AG08396 (cell line): ENCODE measurements around the gene MAPK6.
"Not testable (repeated sequence)": the region's sequence is repeated elsewhere in the genome, so short reads cannot be mapped to it uniquely, and the experiment has no call there.

Experiments used
- DNase-seq: peaks from one replicate; pipeline ENCODE4 v3.0.0; 2012; ENCODE audit warnings: low spot score, mixed read lengths

The MAPK6 gene

DNA sequence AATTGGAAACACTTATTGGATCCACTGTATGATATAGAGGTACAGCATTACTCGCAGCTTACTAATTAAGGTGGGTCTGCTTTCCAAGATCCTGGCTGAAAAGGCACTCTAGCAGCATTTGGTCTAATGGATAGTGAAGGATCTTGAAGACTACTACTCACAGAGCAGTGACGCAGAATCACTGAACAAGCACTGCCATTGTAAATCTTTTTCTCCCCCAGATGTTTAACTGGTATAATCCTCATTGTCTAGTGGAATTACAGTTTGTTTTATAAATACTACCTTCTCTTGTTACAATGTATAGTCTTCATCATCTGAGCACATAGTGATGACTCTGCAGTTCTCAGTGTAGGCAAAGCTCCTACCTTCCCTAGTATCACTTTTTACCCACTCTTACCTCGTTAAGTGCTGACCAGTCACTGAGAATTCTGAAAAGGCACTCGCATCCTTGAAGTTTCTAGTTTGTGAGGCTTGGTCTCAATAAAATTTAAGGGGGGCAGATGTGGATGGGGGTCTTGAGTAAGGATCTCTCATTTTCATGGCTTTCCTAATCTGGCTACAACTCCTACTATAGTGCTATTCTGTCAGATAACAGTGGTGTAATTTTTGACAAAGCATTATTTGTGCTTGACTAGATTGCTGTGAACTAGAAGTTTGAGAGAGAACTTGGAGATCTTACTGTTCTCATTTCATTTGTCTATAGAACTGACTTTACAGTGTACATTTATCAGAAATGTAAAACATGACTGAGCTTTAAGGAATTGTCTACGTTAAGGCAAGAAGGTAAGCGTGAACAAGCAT lies 23.2 kb downstream of the MAPK6 start:
- DNase-seq = no peak

- DNase-seq = not testable (repeated sequence)
Observed at GRCh38 chr15:52045795-52046298, 26.8 kb downstream of the MAPK6 start.

GRCh38 chr15:52046552-52046951 lies 27.5 kb downstream of the MAPK6 start:
- not testable (repeated sequence) for DNase-seq

DNA sequence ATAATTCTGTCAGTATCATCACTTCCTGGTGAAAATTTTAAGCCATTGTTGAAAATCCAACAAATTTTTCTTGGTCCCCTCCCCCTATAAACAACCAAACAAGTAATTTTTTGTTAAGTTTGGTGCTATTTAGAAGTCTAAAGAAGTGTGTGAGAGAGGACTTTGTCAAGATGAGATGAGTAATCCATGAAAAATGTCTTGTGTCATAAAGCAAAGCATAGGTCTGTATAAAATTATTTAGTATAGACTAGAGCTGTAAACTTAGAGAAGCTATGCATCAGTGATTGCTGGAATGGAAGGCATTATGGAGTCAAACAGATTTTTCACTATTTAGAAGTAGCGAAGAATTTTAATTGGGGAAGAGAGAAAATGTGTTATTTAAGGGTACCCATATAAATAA lies 31.4 kb downstream of the MAPK6 start:
- no peak for DNase-seq

- DNase-seq = no peak
Observed at GRCh38 chr15:52052066-52052935, 33.3 kb downstream of the MAPK6 start.

DNA sequence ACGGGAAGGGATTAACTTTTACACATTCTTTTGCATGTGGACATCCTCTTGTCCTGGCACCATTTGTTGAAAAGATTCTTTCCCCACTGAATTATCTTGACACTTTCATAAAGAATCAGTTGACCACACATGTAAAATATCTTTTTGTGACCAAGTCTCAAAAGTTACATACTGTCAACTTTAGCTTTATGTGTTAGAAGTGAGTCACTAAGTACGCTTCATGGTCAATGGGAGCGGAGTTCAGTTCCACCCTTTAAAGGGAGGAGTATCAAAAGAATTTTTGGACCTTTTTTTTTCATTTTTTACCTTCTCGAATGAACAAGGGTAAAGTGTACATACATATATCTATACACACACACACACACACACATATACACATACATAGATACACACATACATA lies 35.4 kb downstream of the MAPK6 start:
- no peak for DNase-seq

- DNase-seq = not testable (repeated sequence)
Observed at GRCh38 chr15:52054858-52055257, 35.8 kb downstream of the MAPK6 start.

DNA sequence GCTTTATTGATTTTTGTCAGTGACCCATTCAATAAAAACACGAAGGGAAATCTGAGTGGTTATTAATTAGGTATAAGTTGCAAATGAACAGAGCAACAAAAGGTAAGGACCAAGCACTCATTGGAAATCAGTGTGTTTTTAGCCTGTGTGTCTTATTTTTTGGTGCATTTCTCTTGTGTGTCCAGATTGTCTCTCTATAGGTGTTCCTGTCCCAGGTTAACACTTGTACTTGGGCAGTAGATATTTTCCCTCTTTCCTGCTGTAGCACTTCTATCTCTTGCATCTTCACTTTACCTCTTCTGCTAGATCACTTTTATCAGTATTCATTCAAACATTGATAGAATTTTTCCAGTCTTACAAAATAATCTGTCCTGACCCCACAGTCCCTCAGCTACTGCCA lies 37.0 kb downstream of the MAPK6 start:
- DNase-seq = no peak

- no peak for DNase-seq
Observed at GRCh38 chr15:52056496-52056895, 37.5 kb downstream of the MAPK6 start.

DNA sequence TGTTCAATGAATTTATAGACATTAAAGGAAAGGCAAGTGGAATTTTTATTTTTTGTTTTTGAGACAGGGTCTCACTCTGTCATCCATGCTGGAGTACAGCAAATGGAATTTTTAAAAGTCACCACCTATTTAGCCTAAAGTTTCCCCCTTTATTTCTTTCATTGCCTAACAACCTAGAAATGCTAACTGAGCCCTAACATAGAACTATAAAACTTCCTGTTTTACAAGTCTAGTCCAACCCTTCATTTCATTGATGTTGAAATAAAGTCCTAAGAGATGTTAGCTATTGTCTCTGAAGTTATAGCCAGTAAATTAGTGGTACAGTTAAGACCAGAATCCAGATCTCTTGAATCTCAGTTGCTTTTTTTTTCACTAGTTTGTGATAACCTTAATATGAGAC lies 39.0 kb downstream of the MAPK6 start:
- DNase-seq = no peak

DNA sequence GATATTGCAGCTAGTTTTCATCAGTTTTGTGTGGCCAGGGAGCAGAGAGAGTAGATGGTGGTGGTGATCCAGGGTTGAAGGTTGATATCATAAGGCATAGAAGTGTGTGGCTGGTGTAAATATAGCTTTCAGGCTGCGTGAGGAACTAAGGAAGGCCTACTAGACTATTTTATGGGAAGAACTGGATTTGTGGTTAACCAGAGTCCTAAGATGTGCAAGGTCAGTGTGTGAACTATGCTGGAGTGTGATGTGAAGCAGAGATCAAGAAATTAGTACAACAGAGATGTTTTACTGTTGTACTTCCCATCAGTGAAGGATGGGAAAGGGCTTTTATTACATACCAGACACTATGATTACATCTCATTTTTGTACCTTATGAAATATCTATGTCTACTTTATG lies 41.5 kb downstream of the MAPK6 start:
- no peak for DNase-seq

DNA sequence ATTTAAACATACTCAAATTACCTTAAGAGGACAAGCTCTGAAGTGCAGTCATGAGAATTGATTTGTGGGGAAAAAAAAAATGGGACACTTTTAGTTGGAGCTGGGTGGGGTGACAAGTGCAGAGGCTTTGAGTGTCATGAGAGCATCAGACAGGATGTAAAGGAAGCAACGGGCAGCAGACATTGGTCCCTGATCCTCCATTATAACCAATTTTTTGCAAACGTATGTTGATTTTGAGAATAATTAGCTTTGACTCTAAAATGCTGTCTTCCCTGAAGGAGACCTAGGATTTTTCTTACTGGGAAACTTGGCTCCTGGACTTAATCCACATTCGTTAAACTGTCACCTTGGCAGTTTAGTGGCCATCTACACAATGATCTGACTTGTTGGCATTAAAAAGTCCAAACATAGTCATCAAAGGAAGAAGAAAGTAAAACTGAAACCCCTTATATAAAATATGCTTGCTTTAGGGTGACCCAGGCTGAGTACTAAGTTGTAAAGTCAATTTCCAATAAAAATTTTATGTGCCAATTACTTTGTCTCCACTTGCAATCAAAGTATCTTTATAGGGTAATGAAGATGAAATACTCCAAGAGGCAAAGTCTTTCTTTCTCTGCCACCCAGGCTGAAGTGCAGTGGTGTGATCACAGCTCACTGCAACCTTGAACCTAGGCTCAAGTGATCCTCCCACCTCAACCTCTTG lies 48.0 kb downstream of the MAPK6 start:
- DNase-seq = no peak

DNA sequence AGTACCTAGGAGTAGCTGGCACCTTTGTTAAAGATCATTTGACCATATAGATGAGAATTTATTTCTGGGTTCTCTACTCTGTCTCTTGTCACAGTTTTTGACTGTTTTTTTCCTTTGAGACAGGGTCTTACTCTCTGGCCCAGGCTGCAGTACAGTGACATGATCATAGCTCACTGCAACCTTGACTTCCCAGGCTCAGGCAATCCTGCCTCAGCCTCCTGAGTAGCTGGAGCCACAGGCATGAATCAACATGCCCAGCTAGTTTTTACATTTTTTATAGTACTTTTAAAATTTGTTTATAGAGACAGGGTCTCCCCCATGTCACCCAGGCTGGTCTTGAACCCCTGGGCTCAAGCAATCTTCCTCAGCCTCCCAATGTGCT lies 48.5 kb downstream of the MAPK6 start:
- DNase-seq = no peak

DNA sequence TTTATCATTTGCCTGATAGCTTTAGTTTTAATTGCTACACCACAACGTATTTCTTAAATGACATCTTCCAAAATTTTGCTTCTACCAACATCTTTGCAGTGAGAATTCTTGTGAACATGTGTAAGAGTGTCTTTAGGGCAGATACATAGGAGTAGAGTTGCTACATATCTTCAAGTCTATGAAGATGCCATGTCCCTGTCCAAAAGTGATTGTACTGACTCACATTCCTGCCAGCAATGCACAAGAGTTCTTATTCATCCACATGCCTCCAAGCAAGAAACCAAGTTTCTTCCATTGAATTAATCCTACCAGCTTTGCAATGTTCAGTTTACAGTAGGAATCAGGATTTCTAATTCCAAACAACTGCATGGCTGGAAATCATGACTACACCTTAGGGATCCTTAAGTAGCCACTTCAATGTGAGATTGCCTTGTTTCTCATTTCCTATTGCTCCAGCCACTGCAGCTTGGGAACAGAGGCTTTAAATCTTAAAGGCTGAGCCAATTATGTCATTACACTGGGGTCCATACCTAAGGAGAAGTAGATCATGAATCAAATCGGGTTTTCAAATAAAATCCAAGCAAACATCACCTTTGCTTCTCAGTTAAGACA lies 49.1 kb downstream of the MAPK6 start:
- DNase-seq = no peak

DNA sequence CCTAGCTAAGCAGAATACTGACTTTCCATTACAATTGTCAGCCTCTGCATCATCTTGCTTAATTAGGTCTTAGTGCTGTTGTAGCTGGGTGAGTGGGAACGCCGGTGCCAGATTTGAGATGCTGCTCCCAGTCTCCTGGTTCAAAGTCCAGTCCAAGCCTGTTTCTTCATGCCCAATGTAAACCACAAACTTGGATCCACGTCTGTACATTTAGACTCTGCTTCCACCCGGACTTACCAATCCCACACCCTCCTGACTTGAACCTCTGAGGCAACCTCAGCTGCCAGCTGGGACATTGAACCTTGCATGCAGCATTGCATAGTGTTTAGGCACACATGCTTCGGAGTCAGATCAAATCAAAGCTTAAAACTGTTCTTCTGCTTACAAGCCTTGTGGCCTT lies 50.5 kb downstream of the MAPK6 start:
- no peak for DNase-seq

DNA sequence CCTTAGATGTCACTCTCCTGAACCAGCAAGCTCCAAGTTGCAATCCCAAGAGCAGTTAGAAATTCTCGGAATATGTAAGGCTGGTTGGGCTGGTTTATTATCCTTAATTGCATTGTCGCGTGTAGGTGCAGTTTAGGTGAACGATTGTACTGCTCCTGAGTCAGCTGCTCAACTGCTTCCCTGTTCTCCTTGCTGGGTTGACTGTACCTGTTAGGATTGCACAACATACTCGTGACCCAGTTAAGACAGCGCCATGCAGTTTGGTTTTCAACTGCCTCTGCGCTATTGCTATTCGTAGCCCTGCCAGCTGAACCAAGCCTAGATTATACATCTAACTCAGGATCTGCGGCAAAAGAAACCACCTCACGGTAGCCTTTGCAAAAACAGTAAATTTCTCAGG lies 52.6 kb downstream of the MAPK6 start:
- no peak for DNase-seq

GRCh38 chr15:52076889-52077781 lies 58.1 kb downstream of the MAPK6 start:
- peak; percentile 49 for DNase-seq

- no peak for DNase-seq
Observed at GRCh38 chr15:52078197-52078875, 59.3 kb downstream of the MAPK6 start.

DNA sequence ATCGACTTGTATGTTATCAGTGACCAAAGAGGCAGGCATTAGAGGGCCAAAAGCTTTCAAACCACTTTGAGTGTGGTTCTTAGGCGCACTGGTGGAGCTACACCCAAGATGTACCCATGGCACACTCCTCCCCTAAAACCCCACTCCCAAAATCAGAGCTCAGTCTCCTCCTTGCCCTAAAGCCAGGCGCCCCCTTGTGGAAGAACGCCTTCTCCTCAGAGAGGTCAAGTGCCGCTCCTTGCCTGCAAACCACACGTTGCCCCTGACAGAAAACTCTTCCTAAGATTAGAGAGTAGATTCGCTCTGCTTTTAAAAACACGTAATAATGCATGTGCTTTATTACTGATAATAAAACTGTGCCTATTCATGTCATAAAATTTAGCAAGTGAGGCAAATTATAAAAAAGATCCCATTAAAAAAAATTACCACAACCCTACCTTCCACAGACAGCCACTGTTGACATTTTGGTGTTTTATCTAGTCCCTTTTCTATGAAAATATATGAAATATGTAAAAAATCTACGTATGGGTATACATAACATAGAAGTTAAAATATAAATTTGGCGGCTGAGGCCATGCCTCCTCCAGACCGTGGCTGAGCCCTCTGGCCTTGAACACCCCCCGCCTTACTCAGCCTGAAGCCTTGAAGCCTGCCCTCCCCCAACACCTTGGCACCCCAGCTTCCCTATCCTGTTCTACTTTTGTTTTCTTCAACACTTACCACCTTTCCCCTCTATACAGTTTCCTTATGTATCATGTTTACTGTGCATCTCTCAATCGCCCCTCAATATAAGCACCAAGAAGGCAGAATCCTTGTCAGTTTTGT lies 60.1 kb downstream of the MAPK6 start:
- DNase-seq = peak; percentile 45

- no peak for DNase-seq
Observed at GRCh38 chr15:52080031-52080430, 61.0 kb downstream of the MAPK6 start.
